Endothelial cell of umbilical vein (primary cell): ENCODE results near the gene FILIP1L. TPM values are rescaled to one million over a fixed set of nuclear protein-coding genes. Genes with fewer than 3 reads are reported as not detected.

Experiments used
- BruUV-seq: library from RNA; stranded (reverse); fragments of 400-500 nt; replicated peaks from 2 replicates; lab custom pipeline; 2021; lab: Mats Ljungman, UMichigan
- CTCF ChIA-PET: fragments of 300-600, 350-600 bp; sonication (Branson Sonifier 250); formaldehyde crosslinking; loops from one replicate; lab custom pipeline; 2021; ENCODE audit warnings: antibody characterized with exemption, inconsistent platforms; lab: Charles Lee
- POLR2A ChIA-PET: fragments of 300-600, 350-600 bp; sonication (Branson Sonifier 250); formaldehyde crosslinking; loops from one replicate; lab custom pipeline; 2021; ENCODE audit warnings: antibody characterized with exemption, inconsistent platforms; lab: Charles Lee
- DNase-seq: peaks from one replicate; pipeline ENCODE4 v3.0.0-alpha.2; 2011; ENCODE audit warnings: low read depth, low spot score
- FAIRE-seq: peaks from 2 replicates; lab custom pipeline; 2011; peaks lifted over from hg19 to GRCh38; lab: Jason Lieb, UNC
- H2AFZ ChIP-seq: 2 replicates; pipeline ENCODE4 v1.6.0; 2012; ENCODE audit warnings: low read depth, low read length, control low read depth, inconsistent platforms
- H3K27ac ChIP-seq: 2 replicates; pipeline ENCODE4 v1.5.1; 2011; ENCODE audit warnings: low read depth, mild to moderate bottlenecking, control low read depth, low read length, moderate library complexity; ENCODE audit not compliant: insufficient read depth
- H3K27me3 ChIP-seq, 2 experiments: 2 replicates each; pipeline versions ENCODE4 v1.6.0 to v1.6.1; 2011; ENCODE audit warnings: low read length in 2 of 2, mixed read lengths in 1 of 2; ENCODE audit not compliant: control insufficient read depth in 2 of 2, insufficient read depth in 2 of 2
- H3K36me3 ChIP-seq, 2 experiments: 2 replicates in 1 of 2; 3 replicates in 1 of 2; pipeline ENCODE4 v1.5.1; 2011; ENCODE audit warnings: low read length in 2 of 2, mild to moderate bottlenecking in 1 of 2, moderate library complexity in 1 of 2; ENCODE audit not compliant: control insufficient read depth in 2 of 2, insufficient read depth in 2 of 2; ENCODE audit errors: extremely low read depth in 1 of 2
- H3K4me1 ChIP-seq: 3 replicates; pipeline ENCODE4 v1.5.1; 2011; ENCODE audit warnings: mild to moderate bottlenecking, low read length; ENCODE audit not compliant: control insufficient read depth, insufficient read depth; ENCODE audit errors: extremely low read depth
- H3K4me2 ChIP-seq: 2 replicates; pipeline ENCODE4 v1.6.1; 2011; ENCODE audit warnings: low read length, control low read depth, mixed read lengths; ENCODE audit not compliant: insufficient read depth
- H3K4me3 ChIP-seq, 3 experiments: fragments of 200-600 bp in 1 of 3; sonication (generic), shearing (Covaris generic) in 1 of 3; replicated peaks in 1 of 3; 2 replicates each; pipeline ENCODE4 v1.5.1; 2011 to 2016; ENCODE audit warnings: control low read depth in 3 of 3, low read length in 3 of 3, mild to moderate bottlenecking in 2 of 3, inconsistent platforms in 1 of 3, low read depth in 1 of 3, moderate library complexity in 1 of 3; ENCODE audit not compliant: insufficient read depth in 1 of 3
- H3K79me2 ChIP-seq: 2 replicates; pipeline ENCODE4 v1.6.0; 2012; ENCODE audit warnings: low read length, inconsistent platforms; ENCODE audit not compliant: control insufficient read depth, insufficient read depth
- H3K9ac ChIP-seq: replicated peaks from 2 replicates; pipeline ENCODE3; 2011; ENCODE audit warnings: low read length, control low read depth; ENCODE audit not compliant: insufficient read depth; ENCODE audit errors: extremely low read depth
- H3K9me1 ChIP-seq: replicated peaks from 3 replicates; pipeline ENCODE4 v1.6.0; 2011; ENCODE audit warnings: mild to moderate bottlenecking, low read length; ENCODE audit not compliant: control insufficient read depth, insufficient read depth; ENCODE audit errors: extremely low read depth
- H3K9me3 ChIP-seq: replicated peaks from 2 replicates; pipeline ENCODE4 v1.5.1; 2012; ENCODE audit warnings: low read length, inconsistent platforms; ENCODE audit not compliant: control insufficient read depth, insufficient read depth
- H4K20me1 ChIP-seq: replicated peaks from 2 replicates; pipeline ENCODE3; 2011; ENCODE audit warnings: mild to moderate bottlenecking, low read length; ENCODE audit not compliant: control insufficient read depth, insufficient read depth; ENCODE audit errors: extremely low read depth
- CTCF ChIP-seq, 2 donors: IDR thresholded peaks; 1 replicate in 1 of 2; 2 replicates in 1 of 2; pipeline ENCODE4 v1.5.1; 2011; ENCODE audit warnings: low read length in 2 of 2, mild to moderate bottlenecking in 2 of 2, moderate library complexity in 2 of 2, control low read depth in 1 of 2, inconsistent platforms in 1 of 2, low read depth in 1 of 2; ENCODE audit not compliant: insufficient read depth in 1 of 2; ENCODE audit errors: extremely low read depth in 1 of 2
- EZH2 ChIP-seq: IDR thresholded peaks from 2 replicates; pipeline ENCODE4 v1.6.1; 2012; ENCODE audit warnings: borderline replicate concordance, low read depth, mild to moderate bottlenecking, moderate library complexity, low read length, inconsistent platforms; ENCODE audit not compliant: severe bottlenecking
- FOS ChIP-seq: IDR thresholded peaks from 2 replicates; pipeline ENCODE4 v1.6.1; 2011; ENCODE audit warnings: mild to moderate bottlenecking, low read length, moderate library complexity, borderline replicate concordance; ENCODE audit not compliant: insufficient read depth
- GATA2 ChIP-seq: IDR thresholded peaks from 2 replicates; pipeline ENCODE4 v1.7.0; 2011; ENCODE audit warnings: low read depth, mild to moderate bottlenecking, moderate library complexity, mixed read lengths, low read length; ENCODE audit not compliant: insufficient read length, insufficient read depth
- JUN ChIP-seq: IDR thresholded peaks from 2 replicates; pipeline ENCODE4 v1.6.1; 2011; ENCODE audit warnings: borderline replicate concordance, low read depth; ENCODE audit not compliant: insufficient read length, insufficient read depth
- MAX ChIP-seq: IDR thresholded peaks from 2 replicates; pipeline ENCODE4 v1.6.1; 2011; ENCODE audit not compliant: insufficient read depth, insufficient read length
- MYC ChIP-seq: IDR thresholded peaks from one replicate; pipeline ENCODE4 v1.6.1; 2011; ENCODE audit warnings: mild to moderate bottlenecking, low read depth, low read length
- POLR2A ChIP-seq: IDR thresholded peaks from 2 replicates; pipeline ENCODE4 v1.6.1; 2012; ENCODE audit warnings: low read depth, mild to moderate bottlenecking, control low read depth, low read length
- POLR2AphosphoS5 ChIP-seq: IDR thresholded peaks from 2 replicates; pipeline ENCODE4 v1.6.1; 2012; ENCODE audit warnings: low read depth, mild to moderate bottlenecking, control low read depth, low read length, moderate library complexity; ENCODE audit not compliant: insufficient read depth
- dilution Hi-C: fragments of 300-500 bp; cut with MboI; formaldehyde crosslinking; loops from one replicate; pipeline ENCODE4 v1.15.0; 2019; ENCODE audit warnings: low sequenced_read_pairs; ENCODE audit not compliant: extremely low pct_ligation_motif_present
- intact Hi-C: fragments of 100-400 bp; cut with micrococcal nuclease; formaldehyde crosslinking; loops from one replicate; pipeline ENCODE4 v1.10.0; 2022
- polyA plus RNA-seq, 4 experiments: library from polyadenylated mRNA; depleted of rRNA in 3 of 4; stranded (reverse) in 3 of 4; unstranded in 1 of 4; fragments of >200 nt; gene quantifications; 2 replicates each; pipeline versions ENCODE4 v1.2.1 to v1.2.3, GENCODE V29; 2011 to 2012; ENCODE audit warnings: missing spikeins in 1 of 4
- total RNA-seq: library from RNA; stranded (reverse); gene quantifications from 2 replicates; pipeline ENCODE4 v1.2.3, GENCODE V29; 2021

The FILIP1L gene
- total and polyA plus RNA-seq, 2 donors (not counting 3 experiments of a cell fraction or from before 2014, with no cell fraction given) = 26.0 to 29.9 TPM

GRCh38 chr3:99903869-99904268, 210.4 kb downstream of the FILIP1L start:
- Histone ChIP-seq H2AFZ (no peak overlapping the region), H3K4me2 (no peak overlapping the region), H3K79me2 (peaks cover 5% of the 10 kb centered on the region), H3K27ac (no peak overlapping the region), H3K9me1 (no peaks in the 10 kb centered on the region), H4K20me1 (no peaks in the 10 kb centered on the region), H3K9ac (no peak overlapping the region), H3K9me3 (no peaks in the 10 kb centered on the region), H3K4me1 (peaks cover 28% of the 10 kb centered on the region), H3K27me3 (no peaks in the 10 kb centered on the region), H3K36me3 (no peaks in the 10 kb centered on the region), H3K4me3 (no peak overlapping the region)
- DNase-seq = no peak
- TF ChIP-seq MAX = no peak
- no peak for TF ChIP-seq MYC
- no peak for TF ChIP-seq JUN
- no peak for FAIRE-seq
- no TSS peak for BruUV-seq
- intact Hi-C loops = no loop called here
- CTCF ChIA-PET = interaction anchor here (1.3 to 4.3 kb wide), 2 partner anchors 10 to 60 kb away, joined by 5 to 16 read pairs; no protein-coding TSS in a partner anchor
- dilution Hi-C loops = no loop called here
- POLR2A ChIA-PET = no interaction called here

- H3K4me3 ChIP-seq = no peak overlapping the region
- H3K4me2 ChIP-seq = peak overlapping the region; percentile 84
- H3K4me1 ChIP-seq = peaks cover 28% of the 10 kb centered on the region
- no peak for DNase-seq
- H3K9me3 ChIP-seq = no peaks in the 10 kb centered on the region
- H3K27ac ChIP-seq = peak overlapping the region; percentile 94
- intact Hi-C loops = no loop called here
- no peaks in the 10 kb centered on the region for H3K36me3 ChIP-seq
- BruUV-seq = no TSS peak
- H4K20me1 ChIP-seq = no peaks in the 10 kb centered on the region
- H3K9me1 ChIP-seq = no peaks in the 10 kb centered on the region
- ChIA-PET POLR2A (interaction anchor here (1.3 to 1.5 kb wide), 3 partner anchors 26 to 144 kb away, joined by 3 to 6 read pairs (median 4); no protein-coding TSS in a partner anchor), CTCF (interaction anchor here (1.1 to 4.3 kb wide), 6 partner anchors 8 to 352 kb away, joined by 4 to 16 read pairs (median 6); no protein-coding TSS in a partner anchor)
- no peak for FAIRE-seq
- H3K27me3 ChIP-seq = no peaks in the 10 kb centered on the region
- TF ChIP-seq GATA2 (no peak), MYC (no peak), POLR2AphosphoS5 (no peak), CTCF (IDR thresholded peaks at IDR 0.05; ENCODE audit: extremely low read depth in 1 of 2, insufficient read depth in 1 of 2, low read depth in 1 of 2, low read length in 2 of 2) (no peak), FOS (no peak), MAX (no peak), JUN (no peak), POLR2A (no peak), EZH2 (no peak)
- H3K9ac ChIP-seq = peak overlapping the region; percentile 80
- H3K79me2 ChIP-seq = peaks cover 9% of the 10 kb centered on the region
- H2AFZ ChIP-seq = no peak overlapping the region
- dilution Hi-C loops = no loop called here
Measured at GRCh38 chr3:99902091-99902490, 212.2 kb downstream of the FILIP1L start.
